Occipital lobe (tissue), 2 donors: ENCODE results near the gene TRIM29. TPM values are rescaled to one million over a fixed set of nuclear protein-coding genes. Genes with fewer than 3 reads are reported as not detected.

Experiments used
- DNase-seq: peaks from one replicate; lab custom pipeline; 2025; lab: John Stamatoyannopoulos, UW
- total RNA-seq: library from RNA; depleted of rRNA; stranded (reverse); fragments of >200 nt; gene quantifications from one replicate; pipeline ENCODE4 v1.2.3, GENCODE V29; 2014

The TRIM29 gene
- total RNA-seq, 1 donor from 2014 or later, result 0.47 TPM

DNA sequence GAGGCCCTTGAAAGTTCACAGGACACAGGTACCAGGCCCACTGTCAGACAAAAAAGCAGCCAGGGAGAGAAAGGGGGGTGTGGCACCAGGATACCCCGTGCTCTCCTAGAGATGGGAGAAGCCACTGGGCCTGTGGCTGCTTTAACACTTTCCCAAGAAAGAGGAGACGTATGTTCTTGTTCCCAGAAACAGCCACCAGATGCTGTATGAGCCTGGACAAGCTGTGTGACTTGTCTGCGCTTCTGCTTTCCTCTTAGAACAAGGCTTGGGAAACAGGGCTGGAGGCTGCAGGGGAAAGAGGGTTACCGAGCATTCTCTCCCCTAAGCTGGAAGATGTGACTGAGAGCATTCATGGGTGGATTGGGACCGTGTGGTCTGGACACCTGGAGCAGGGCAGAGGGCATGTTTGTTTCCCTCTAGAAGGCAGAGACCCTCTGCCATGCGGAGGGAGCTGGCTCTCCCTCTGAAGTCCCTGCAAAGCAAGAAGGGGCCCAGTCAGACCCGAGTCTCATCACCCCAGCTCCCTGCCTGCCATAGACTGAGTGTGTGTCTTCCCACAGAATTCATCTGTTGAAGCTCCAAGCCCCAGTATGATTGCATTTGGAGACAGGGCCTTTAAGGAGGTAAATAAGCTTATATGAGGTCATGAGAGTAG lies 74.1 kb downstream of the TRIM29 start:
- DNase-seq, result no peak

DNA sequence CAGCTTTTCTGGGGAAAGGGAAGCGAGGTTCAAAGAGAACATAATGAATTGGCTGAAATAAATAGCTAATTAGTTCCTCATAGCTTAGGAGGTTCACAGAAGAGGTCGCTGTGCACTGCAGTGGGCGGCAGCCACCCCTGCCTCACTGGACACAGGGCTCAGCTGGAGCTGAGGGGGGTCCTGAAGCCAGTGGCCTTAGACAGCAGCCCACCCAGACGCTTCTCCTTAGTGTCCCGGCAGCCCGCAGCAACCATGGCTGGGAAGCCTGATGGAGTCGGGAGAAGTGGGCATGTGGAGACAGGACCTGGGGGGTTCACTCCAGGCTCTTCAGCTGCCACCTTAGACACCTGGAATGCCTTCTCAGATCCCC lies 75.4 kb downstream of the TRIM29 start:
- DNase-seq, result no peak

DNA sequence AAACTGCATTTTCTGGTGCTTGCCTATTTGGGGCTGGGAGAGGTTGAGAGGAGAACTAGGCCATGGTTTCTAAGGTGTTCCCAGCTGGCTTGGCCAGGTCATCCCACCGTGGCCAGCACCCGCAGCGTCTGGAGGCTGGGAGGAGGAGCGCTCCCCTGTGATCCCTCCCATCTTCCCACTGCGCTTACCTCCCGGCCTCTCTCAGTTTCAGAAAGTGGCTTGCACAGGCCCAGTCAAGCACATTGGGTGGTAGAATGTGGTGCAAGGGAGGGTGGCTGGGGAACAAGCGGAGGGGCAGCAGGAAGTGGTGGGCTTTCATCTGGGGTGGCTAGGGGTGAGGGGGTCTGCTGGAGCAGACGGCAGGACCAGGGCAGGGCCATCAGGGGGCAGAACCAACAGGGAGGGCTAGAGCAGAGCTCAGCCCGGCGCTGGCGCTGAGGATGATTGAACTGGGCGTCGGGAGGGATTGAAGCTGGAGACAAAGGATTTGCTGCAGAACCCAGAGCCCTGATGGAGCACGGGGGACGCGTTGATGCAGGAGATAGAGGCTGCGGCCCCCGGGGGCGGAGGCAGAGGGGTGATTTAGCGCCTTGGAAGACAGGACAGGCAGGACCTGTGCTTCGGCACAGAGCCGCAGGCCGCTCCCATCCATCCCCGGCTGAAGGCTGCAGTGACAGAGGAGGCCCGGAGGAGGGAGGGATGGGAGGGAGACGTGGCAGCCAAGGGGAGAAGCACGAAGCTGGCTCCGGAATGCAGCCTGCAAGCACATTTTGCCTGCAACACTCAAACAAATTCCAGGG lies 76.0 kb downstream of the TRIM29 start:
- DNase-seq, result peak; percentile 23

Other genes starting within 250 kb of the TRIM29 start
- 1.4 TPM for gene OAF, start 72.9 kb upstream of the TRIM29 start, total RNA-seq
- not detected for gene POU2F3, start 102.0 kb upstream of the TRIM29 start, total RNA-seq
- gene TLCD5, start 187.2 kb upstream of the TRIM29 start, total RNA-seq, result 22.9 TPM
- 235 TPM for gene ARHGEF12, start 198.3 kb upstream of the TRIM29 start, total RNA-seq